Erythroblast (primary cell): Measurements from ENCODE around the gene AMZ1.

ENCODE experiments used
- GATA1 ChIP-seq: IDR thresholded peaks from 2 replicates; pipeline ENCODE4 v1.6.1; 2011; ENCODE audit warnings: low read depth, mild to moderate bottlenecking, control low read depth, low read length, moderate library complexity
- POLR2A ChIP-seq: IDR thresholded peaks from 2 replicates; pipeline ENCODE4 v1.6.1; 2011; ENCODE audit warnings: mild to moderate bottlenecking, low read length

- TF ChIP-seq POLR2A (no peak), GATA1 (no peak)
Measured at GRCh38 chr7:2701832-2702593, 14.0 kb downstream of the AMZ1 start.
